Activated CD4-positive, alpha-beta T cell treated with anti-CD3 and anti-CD28 coated beads for 4 hours (primary cell): ENCODE data around the gene INTS15.

Experiments used
- DNase-seq, 2 donors: peaks; one replicate each; pipeline ENCODE4 v3.0.0-alpha.2; 2020

The INTS15 gene

GRCh38 chr7:6643915-6644625, 54.2 kb downstream of the INTS15 start:
- DNase-seq, result no peak

DNA sequence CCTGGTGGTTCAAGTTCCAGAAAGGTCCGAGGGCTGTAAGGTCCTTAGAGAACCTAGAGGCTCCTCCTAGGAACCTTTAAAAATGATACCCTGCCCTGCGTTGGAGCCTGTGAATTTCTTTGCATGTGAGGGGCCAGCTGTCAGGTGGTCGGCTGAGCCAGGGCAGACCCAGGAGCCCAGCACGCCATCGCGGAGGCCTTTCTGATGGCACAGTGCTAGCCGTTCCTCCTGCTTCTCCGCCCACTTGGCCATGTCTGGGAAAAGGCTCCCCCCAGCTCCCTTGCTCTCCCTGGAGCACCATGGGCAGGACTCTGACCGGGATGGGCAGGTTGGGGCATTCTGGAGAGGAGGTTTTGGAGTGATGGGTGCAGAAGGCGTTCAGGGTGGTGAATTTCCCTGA, 54.9 kb downstream of the INTS15 start:
- DNase-seq, result no peak

DNA sequence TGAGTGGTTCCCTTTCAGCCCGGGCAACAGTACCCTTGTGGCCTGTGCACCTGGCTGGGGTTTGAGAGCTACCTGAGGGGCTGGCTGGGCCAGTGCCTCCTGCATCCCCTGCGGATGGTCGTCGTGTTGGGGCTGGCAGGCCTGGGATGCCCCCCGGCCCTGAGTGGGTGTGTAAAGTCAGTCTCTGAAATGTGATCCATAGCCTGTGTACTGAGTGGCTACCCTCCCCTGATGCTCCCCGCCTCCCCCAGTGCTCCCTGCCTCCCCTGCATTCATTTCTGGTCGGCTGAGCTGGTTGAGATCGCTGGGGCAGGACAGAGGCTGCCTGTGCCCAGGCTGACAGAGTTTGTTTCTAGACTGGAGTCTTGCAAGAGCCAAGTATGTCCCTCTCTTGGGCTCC, 56.6 kb downstream of the INTS15 start:
- DNase-seq, result no peak

- no peak for DNase-seq
Observed at GRCh38 chr7:6647080-6647479, 57.3 kb downstream of the INTS15 start.

- no peak for DNase-seq
Observed at GRCh38 chr7:6647541-6647940, 57.7 kb downstream of the INTS15 start.

DNA sequence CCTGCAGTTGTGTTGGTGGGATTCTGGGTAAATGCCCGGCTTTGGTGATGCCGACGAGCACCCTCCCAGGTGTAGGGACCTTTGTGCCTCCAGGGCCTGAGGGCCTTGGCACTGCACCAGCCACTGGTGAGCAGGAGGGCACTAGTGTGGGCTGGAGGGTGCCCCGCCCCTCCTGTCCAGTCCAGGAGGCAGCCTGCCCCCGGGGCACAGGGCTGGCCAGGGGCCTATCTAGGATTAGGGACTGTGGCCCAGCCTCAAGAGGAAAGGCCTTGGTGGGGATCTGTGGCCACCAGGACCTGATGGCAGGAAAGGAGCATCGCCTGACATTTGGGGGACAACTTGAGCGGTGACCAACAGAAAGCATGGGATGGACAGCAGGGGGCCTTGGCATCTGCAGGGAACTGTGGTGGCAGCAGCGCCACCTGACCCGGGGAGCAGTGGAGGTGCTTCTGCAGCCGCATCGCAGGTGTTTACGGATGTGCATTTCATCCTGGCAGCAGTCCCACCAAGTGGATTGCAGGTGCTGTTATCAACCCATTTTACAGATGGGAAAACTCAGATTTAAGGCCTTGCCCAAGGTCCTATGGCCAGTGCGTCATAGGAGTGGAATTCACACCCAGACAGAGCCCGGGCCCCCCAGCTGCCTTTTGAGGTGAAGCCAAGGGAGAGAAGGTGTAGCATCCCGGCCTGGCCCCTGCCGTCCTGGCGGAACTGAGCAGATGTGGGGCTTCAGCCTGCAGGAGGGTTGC, 58.4 kb downstream of the INTS15 start:
- no peak for DNase-seq

- no peak for DNase-seq
Observed at GRCh38 chr7:6648815-6649104, 58.9 kb downstream of the INTS15 start.

- no peak for DNase-seq
Observed at GRCh38 chr7:6649241-6649961, 59.6 kb downstream of the INTS15 start.

DNA sequence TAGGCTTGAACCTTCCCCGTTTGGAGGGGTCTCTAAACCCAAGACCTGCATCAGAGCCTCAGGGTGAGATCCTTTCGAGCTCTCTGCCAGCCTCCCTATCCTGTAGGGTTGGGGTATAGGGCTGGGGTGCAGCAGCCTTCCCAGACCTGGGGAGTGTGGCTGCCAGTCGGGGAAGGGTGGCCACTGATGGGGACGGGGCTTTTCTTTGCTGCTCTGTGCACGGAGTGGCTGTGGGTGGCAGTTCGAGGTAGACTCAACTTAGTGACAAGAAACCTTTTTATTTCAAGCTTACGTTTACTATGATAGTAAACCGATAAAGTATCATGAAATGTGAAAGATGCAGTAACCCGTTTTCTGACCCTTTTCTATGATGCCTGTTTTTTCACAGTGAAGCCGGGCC, 60.3 kb downstream of the INTS15 start:
- no peak for DNase-seq

DNA sequence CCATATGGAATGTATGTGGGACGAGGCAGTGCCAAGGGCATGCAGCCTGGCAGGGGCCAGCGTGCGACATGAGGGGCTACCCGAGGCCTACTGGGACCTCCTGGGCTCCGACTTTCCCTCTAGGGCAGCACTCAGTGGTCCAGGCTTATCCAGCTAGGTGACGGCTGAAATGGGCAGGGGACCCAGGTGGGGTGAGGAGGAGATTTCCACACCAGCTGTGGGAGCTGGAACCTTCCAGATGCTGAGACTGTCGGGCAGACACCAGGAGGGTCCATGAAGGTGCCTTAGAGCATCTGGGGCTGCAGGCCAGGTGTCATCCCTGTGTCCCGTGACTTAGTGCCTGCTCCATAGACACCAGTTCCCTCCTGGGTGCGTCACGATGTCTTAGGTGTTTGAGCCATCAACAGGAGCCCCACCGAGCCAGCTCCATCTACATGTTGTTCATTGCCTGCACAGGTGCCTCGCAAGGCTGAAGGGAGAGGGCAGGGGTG, 60.7 kb downstream of the INTS15 start:
- DNase-seq, result no peak

GRCh38 chr7:6651851-6652445, 62.1 kb downstream of the INTS15 start:
- no peak for DNase-seq

GRCh38 chr7:6652446-6653011, 62.7 kb downstream of the INTS15 start:
- DNase-seq, result no peak

DNA sequence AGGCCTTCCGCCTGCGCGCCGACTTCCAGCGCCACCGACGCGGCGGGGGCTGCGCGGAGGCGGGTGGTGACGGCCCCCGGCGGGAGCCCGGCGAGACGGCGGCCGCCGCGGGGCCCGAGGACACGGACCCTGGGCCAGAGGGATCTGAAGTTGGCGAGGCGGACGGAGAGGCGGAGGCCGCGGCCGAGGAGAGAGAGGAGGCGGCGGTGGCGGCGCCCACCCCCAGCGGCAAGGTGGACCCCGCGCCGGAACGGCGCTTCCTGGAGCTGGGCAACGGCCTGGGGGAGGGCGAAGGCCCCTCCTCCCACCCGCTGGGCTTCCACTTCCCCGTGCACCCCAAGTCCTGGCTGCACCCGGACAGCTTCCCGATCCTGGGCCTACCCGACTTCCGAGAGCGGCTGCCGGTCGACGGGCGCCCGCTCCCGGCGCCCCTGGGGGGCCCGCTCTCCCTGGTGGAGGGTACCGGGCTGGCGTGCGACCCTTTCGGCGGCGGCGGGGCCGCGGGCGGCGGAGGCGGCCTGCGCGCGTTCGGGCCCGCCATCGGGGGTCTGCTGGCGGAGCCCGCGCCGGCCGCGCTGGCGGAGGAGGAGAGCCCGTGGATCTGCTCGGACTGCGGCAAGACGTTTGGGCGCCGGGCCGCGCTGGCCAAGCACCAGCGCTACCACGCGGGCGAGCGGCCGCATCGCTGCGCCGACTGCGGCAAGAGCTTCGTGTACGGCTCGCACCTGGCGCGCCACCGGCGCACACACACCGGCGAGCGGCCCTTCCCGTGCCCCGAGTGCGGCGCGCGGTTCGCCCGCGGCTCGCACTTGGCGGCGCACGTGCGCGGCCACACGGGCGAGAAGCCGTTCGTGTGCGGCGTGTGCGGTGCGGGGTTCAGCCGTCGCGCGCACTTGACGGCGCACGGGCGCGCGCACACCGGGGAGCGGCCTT, 63.5 kb downstream of the INTS15 start:
- no peak for DNase-seq

DNA sequence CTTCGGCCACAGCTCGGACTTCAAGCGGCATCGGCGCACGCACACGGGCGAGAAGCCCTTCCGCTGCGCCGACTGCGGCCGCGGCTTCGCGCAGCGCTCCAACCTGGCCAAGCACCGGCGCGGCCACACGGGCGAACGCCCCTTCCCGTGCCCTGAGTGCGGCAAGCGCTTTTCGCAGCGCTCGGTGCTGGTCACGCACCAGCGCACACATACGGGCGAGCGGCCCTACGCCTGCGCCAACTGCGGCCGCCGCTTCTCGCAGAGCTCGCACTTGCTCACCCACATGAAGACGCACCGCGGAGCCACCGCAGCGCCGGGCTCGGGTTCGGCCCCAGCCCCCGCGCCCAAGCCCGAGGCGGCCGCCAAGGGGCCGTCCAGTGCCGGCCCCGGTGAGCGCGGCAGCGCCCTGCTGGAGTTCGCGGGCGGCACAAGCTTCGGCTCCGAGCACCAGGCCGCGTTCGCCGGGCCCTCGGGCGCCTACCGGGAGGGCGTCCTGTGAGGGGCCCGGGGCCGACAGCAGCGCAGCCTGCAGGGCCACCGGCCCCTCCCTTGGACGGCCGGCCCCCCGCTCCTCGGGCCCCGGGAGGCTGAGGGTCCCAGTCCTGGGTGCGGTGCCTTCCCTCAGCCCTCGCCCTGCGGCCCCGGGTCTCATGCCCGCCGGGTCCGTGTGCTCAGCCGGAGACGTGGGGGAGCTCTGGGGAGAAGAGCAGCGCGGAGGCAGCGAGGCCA, 64.5 kb downstream of the INTS15 start:
- DNase-seq, result no peak

GRCh38 chr7:6654842-6655610, 65.2 kb downstream of the INTS15 start:
- DNase-seq, result no peak

GRCh38 chr7:6655636-6656385, 66.0 kb downstream of the INTS15 start:
- DNase-seq, result no peak

DNA sequence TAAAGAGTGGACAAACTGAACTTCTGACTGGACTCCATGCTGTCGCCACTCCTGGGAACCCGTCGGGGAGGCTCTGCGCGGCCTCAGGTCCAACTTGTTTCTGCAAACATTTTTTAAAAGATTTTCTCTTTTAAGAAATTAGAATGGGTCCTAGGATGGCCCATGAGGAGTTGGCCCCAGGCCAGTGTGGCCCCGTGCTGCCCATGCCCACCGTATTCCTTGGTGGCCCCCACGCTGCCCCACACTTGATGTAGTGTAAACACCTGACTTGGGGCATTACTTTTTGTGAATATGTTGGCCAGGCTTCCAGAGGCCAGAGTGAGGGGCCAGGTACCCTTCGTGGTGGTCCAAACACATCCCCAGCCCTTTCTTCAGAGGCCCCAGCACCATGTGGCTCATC, 66.6 kb downstream of the INTS15 start:
- no peak for DNase-seq
